Measurements from ENCODE around the gene SEMA3C.

Gene SEMA3C

DNA sequence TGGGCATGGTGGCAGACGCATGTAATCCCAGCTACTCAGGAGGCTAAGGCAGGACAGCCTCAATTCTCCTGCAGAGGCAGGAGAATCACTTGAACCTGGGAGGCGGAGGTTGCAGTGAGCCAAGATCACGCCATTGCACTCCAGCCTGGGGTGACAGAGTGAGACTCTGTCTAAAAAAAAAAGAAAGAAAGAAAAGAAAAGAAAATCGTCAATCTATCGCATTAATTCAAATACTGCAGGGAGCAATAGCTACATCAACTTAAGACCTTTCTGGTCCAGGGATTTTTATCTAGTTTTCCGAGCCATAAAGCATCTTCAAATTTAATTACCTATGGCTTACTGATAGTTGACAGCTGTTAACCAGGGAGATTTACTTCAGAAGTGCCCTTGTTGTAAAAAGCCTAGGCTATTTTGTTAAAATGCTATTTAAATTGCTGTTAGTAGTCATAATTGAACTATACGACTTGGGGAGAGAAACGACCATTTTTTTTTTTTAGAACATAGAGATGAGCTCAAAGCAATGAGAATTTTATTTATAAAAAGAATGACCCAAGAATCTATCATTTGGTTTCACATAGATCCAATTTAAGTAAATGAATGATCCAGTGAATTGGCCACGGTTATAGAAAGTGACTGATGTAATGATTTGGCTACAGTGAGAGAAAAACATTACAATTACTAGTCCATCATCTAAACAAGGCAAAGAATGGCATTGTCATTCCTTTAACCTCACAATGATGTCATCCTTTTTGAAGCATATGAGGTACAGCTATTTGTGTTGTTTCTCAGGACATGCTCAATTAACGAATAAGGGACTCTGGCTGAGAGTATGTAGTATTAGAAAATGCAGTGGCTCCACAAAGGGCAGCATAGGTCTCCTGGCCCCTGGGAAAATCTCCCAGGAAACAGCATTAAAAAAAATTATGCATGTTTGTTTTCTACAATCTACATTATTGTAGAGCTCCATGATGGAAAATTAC is 85.3 kb downstream of the SEMA3C start:
- H3K27me3 ChIP-seq (ENCODE audit: control insufficient read depth, insufficient read depth, low read length) = no peaks in the 10 kb centered on the region
- no peaks in the 10 kb centered on the region for H3K79me2 ChIP-seq
- H3K4me2 ChIP-seq (ENCODE audit: low read length) = no peak overlapping the region
- no peak overlapping the region for H3K27ac ChIP-seq
- H3K4me3 ChIP-seq (ENCODE audit: low read depth, low read length) = no peak overlapping the region
- no peak overlapping the region for H2AFZ ChIP-seq
- no peaks in the 10 kb centered on the region for H3K4me1 ChIP-seq
- no peak overlapping the region for H3K9ac ChIP-seq
- no peaks in the 10 kb centered on the region for H3K9me3 ChIP-seq (ENCODE audit: control insufficient read depth, low read length)
- TF ChIP-seq CTCF (IDR thresholded peaks at IDR 0.05) = no peak
- no peaks in the 10 kb centered on the region for H3K36me3 ChIP-seq (ENCODE audit: control insufficient read depth, insufficient read depth, low read length)

- no peaks in the 10 kb centered on the region for H3K4me1 ChIP-seq
- H3K27me3 ChIP-seq (ENCODE audit: control insufficient read depth, insufficient read depth, low read length) = no peaks in the 10 kb centered on the region
- no peak overlapping the region for H2AFZ ChIP-seq
- H3K4me2 ChIP-seq (ENCODE audit: low read length) = no peak overlapping the region
- no peak for TF ChIP-seq CTCF (IDR thresholded peaks at IDR 0.05)
- H3K79me2 ChIP-seq = no peaks in the 10 kb centered on the region
- no peaks in the 10 kb centered on the region for H3K36me3 ChIP-seq (ENCODE audit: control insufficient read depth, insufficient read depth, low read length)
- no peak overlapping the region for H3K9ac ChIP-seq
- H3K27ac ChIP-seq = no peak overlapping the region
- no peak overlapping the region for H3K4me3 ChIP-seq (ENCODE audit: low read depth, low read length)
- H3K9me3 ChIP-seq (ENCODE audit: control insufficient read depth, low read length) = no peaks in the 10 kb centered on the region
Observed at GRCh38 chr7:80832006-80832405, 86.8 kb downstream of the SEMA3C start.

DNA sequence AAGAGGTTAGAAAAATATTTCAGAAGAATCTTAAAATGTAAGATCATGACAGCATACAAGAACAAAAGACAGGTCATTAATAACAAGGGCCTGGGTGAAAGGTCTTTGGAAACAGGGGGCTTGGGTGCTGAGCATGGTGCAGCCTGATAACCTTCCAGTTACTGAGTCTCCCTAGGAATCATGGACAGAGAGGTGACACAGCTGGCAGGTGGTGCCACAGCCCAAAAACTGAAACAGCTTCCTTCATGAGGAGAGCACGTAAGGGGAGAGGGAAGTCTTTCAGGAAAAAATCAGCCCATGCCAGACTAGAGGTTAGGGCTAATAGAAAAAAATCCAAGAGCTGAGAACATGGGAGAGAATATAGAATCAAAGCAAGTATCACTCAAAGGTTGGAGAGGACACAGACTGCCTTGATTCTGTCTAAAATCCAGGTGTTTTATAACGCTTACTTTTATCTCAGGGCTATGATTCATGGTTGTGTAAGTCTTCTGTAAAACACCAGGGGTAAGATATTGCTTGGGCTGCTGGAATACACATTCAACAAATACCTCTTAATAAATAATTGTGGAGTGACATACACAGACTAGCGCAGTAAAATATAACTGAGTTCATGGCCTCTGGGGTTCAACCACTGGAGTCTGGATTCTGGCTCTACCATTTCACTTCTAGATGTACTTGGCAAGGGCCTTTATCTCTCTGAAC is 88.1 kb downstream of the SEMA3C start:
- Histone ChIP-seq H3K4me1 (no peaks in the 10 kb centered on the region), H2AFZ (no peak overlapping the region), H3K27ac (no peak overlapping the region)

GRCh38 chr7:80830010-80830409 is 88.8 kb downstream of the SEMA3C start:
- H3K27ac ChIP-seq = no peak overlapping the region
- H3K4me1 ChIP-seq = no peaks in the 10 kb centered on the region

More for the DNA sequence above, 88.1 kb downstream of the SEMA3C start:
- Histone ChIP-seq H3K9me3 (ENCODE audit: control insufficient read depth, low read length) (no peaks in the 10 kb centered on the region), H3K36me3 (ENCODE audit: control insufficient read depth, insufficient read depth, low read length) (no peaks in the 10 kb centered on the region), H3K79me2 (no peaks in the 10 kb centered on the region), H3K9ac (no peak overlapping the region), H3K4me2 (ENCODE audit: low read length) (no peak overlapping the region), H3K27me3 (ENCODE audit: control insufficient read depth, insufficient read depth, low read length) (no peaks in the 10 kb centered on the region), H3K4me3 (ENCODE audit: low read depth, low read length) (no peak overlapping the region)
- TF ChIP-seq CTCF (IDR thresholded peaks at IDR 0.05) = no peak

More at GRCh38 chr7:80830010-80830409, 88.8 kb downstream of the SEMA3C start:
- no peak overlapping the region for H2AFZ ChIP-seq
- H3K9me3 ChIP-seq (ENCODE audit: control insufficient read depth, low read length) = no peaks in the 10 kb centered on the region
- no peaks in the 10 kb centered on the region for H3K27me3 ChIP-seq (ENCODE audit: control insufficient read depth, insufficient read depth, low read length)
- no peak overlapping the region for H3K9ac ChIP-seq
- H3K4me2 ChIP-seq (ENCODE audit: low read length) = no peak overlapping the region
- no peak overlapping the region for H3K4me3 ChIP-seq (ENCODE audit: low read depth, low read length)
- no peaks in the 10 kb centered on the region for H3K79me2 ChIP-seq
- TF ChIP-seq CTCF (IDR thresholded peaks at IDR 0.05) = no peak
- no peaks in the 10 kb centered on the region for H3K36me3 ChIP-seq (ENCODE audit: control insufficient read depth, insufficient read depth, low read length)

Measured in parathyroid adenoma (tissue), 2 donors.